ENCODE data around the gene TAS1R1.
A peak's percentile ranks its signal among the peaks of the same experiment; 100 is the strongest.
"Not testable (repeated sequence)": the region's sequence is repeated elsewhere in the genome, so short reads cannot be mapped to it uniquely, and the experiment has no call there.

Gene TAS1R1

DNA sequence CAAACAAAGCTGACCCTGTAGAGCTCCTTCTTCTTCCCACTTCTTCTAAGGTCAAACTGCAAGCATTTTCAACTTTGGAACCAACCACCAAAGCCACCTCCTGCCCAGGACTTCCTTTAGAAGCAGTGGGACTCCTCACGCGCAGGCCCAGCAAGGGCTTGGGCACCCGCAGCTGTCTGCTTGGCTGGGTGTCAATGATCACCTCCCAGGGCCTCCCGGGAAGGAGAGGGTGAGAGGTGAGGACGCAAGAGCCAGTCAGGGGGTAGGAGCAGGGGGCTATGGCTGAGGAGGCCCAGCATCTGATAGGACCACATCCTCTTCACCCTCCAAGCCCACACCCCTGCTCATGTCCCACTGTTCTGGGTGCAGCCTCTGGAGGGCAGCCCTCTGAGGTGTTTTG is 37.3 kb downstream of the TAS1R1 start:
- no peak for DNase-seq

DNA sequence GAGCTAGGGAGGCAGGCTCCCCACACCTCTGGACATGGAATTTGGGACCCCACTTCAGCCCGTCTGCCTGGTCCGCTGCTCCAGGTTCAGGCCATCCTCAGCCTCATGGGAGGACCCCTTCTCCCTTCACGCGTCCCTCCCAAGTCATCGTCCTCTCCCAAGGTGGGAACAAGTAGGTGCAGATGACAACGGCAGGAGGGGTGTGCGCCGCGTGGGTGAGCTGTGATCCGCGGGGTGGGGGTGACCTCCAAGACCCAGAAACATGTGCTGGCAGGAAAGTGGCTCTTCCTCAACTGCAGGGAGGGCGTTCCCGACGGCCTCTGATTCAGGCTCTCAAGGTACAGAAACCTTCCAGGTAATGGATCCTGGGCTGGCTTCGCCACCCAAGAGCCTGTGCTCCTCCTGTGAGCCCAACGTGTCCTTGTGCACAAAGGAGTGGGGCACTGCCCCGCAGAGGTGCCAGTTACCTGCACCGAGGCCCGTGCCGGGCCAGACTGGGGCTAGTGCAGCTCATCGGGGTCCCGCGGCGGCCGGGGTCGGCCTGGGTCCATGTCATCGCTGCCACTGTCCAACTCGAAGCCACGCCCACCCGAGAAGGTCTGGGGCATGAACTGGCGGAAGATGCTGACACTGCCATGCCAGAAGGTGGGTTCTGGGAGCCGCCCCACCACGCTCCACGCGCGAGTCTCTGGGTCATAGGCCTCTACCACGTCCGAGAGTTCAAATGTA is 37.9 kb downstream of the TAS1R1 start:
- DNase-seq, result no peak

- no peak for DNase-seq
Observed at GRCh38 chr1:6593810-6594209, 38.7 kb downstream of the TAS1R1 start.

DNA sequence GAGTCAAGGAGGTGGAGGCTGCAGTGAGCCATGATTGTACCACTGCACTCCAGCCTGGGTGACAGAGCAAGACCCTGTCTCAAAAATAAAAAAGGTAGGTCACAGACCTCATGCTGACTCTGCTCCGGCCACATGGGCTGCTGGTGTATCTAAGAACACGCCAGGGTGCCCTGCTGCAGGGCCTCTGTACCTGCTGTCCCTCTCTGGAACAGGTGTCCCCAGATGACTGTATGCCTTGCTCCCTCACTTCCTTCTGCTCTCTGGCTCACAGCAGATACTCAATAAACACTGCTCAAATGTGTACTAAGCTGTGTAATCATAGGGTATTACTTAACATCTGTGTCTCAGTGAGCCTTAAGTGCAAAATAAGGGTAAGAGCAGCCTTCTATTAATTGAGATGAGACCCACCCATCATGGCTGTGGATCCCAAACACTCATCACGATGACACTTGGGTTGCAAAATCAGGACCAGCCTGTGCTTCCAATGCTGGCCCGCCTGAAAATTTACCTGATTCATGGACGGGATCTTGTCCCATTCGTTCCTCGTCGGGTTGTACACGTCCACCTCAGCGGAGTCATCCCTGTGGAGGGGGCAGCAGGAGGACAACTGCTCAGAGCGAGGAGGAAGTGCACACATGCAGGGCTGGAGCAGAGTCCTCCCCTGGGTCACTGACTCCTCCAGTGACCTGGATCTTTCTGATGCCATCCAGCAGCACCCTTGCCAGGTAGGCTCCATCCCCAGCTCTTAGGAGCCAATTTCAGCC is 40.1 kb downstream of the TAS1R1 start:
- no peak for DNase-seq

GRCh38 chr1:6596351-6596750 is 41.2 kb downstream of the TAS1R1 start:
- DNase-seq, result no peak

- no peak for DNase-seq
Observed at GRCh38 chr1:6596886-6597776, 42.0 kb downstream of the TAS1R1 start.

- no peak for DNase-seq
Observed at GRCh38 chr1:6597777-6598131, 42.6 kb downstream of the TAS1R1 start.

- peak; percentile 62 for DNase-seq
Observed at GRCh38 chr1:6599141-6599975, 44.3 kb downstream of the TAS1R1 start.

- DNase-seq, result not testable (repeated sequence)
Observed at GRCh38 chr1:6599991-6600390, 44.9 kb downstream of the TAS1R1 start.

DNA sequence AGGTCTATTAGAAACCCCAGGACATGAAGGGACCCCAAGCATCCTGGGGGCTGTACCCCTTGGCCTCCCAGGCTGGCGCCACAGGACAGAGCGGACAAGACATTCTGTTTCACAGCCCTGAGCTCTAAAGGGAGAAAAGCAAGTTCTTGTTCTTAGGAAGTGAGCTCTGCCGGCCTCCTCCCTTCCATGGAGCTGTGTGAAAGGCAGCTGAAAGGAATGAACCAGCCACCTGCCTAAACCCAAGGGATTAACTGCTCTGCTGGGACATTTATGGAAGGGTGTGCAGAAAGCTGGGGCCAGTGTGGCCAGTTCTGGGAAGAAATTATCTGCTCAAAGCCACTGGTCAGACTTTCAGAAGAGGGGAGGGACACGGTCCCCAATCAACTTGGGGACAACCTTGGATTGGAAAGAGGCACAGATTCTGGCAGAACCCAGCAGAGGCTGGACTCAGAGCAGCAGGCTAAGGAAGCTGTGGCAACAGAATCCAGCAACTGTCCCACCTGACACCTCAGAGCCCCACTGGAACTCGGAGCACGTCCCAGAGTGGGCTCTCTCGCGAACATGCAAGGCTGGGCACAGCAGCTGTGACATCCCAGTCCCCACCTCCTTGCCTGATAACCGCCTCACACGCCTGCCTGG is 45.4 kb downstream of the TAS1R1 start:
- DNase-seq, result no peak

- DNase-seq, result peak; percentile 79
Observed at GRCh38 chr1:6601049-6601922, 46.2 kb downstream of the TAS1R1 start.

DNA sequence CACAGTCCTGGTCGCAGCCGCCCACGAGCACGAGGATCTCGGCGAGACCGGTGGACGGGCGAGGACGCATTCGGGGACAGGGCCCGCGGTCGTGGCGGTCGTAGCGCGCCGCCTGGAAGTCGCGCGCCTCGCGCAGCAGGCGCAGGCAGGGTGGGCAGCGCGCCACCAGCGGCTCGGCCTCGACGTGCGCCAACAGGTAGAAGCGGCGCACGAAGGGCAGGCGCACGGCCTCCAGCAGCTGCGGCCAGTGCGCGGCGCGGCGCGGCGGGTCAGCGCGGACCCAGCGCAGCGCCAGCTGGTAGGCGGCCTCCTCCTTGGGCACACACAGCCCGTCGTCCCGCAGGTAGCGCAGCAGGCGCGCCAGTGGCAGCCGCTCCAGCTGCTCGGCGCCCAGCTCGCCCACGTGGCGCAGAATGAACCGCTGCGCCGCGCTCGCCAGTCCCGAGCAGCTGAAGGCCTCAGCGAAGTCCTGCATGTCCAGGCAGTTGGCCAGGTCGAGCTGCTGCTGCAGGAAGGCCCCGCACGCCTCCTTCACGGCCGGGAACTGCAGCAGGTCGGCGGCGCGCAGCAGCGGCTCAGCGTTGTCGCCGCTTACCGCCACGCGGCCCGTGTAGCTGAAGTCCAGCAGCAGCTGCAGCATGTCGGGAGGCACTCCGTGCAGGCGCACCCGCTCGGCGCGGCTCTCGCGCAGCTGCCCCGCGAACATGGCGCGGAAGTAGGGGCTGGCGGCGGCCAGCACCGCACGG is 47.0 kb downstream of the TAS1R1 start:
- no peak for DNase-seq

DNA sequence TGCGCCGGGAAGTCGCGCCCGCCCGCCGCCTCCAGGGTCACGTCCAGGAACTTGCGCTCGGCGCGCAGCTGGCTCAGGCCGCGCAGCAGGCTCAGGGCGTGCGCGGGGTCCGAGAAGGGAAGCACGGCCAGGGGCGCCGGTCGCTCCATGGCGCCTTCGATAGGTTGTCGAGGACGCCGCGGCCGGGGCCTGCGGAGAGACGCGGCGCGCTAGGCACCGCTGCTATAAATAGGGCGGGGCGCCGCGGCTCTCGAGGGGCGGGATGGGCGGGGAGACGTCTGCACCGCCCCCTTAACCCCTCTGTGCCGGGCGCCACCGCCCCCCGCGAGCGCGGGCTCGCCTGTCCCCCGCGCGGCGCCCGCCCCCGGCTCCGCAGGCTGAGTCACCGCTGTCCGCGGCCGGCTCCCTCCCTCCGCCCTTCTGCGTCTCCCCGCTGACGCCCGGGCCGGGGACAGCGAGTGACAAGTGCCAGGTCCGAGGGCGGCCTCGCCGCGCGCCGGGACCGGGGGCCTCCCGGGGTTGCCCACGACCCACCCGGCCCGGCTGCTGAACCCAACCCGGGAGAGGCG is 47.6 kb downstream of the TAS1R1 start, which contains the start of gene KLHL21:
Gene KLHL21 (minus strand): TSS at position 201 of the 569 bp plus-strand sequence. CDS start 52 bp downstream, at position 149.
- DNase-seq, result peak; percentile 86

DNA sequence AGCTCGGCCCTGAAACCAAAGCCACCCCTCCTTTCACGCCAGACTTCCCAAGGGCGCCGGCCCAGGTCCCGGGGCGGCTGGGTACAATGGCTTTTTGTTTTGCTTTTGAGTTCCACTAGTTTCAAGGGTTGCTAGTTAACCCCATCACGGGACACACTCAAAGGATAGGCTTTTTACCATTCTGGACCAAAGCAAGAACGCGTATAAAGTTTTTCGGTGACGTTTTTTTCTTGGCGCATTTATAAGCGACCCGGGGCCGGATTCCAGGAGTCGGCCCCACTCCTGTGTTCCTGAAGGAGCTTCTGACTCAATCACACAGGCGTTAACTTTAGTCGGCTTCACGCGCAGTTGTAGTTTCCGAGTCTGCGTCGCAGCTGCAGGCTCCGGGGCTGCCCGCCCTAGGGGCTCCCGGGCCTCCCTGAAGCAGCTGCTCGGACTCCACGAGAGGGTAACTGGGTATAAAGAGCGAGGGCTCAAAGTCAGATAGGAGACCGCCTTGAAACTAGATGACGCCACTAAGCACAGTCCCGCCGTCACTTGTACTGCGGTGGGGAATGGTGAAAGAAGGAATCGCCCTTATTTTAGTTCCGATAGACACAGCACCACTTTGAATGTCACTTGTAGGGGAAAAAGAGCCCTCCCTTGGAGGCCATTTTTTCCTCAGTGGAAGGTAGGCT is 48.3 kb downstream of the TAS1R1 start:
- peak; percentile 70 for DNase-seq

DNA sequence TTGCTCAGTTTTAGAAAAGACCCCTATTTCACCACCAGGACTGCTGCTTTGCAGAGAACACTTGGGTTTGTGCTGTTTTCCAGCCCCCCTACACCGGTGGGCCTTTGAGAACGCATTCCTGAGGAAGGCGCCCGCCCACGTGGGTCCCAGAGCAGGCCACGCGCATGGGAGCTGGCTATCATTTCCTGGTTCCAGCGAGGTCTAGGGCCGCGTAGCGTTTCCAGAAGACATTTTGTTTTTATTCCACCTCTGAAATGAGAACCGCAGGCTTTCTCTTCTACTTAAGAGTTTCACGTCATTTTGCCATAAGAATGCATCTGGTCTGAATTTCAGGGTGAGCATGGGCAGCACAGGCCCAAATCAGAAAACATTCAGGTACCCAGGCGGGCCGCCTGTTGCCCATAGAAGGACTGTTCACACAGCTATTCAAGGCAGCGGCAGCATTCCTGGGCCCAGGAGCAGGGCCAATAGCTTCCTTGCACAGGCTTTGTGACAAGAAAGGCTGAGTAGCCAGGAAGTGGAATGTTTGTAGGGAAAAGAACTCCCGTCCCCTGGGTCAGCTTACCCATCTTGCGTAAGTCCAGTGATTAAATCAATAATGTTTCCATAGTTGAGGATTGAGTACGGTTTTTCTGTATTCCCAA is 48.9 kb downstream of the TAS1R1 start:
- DNase-seq, result no peak

DNA sequence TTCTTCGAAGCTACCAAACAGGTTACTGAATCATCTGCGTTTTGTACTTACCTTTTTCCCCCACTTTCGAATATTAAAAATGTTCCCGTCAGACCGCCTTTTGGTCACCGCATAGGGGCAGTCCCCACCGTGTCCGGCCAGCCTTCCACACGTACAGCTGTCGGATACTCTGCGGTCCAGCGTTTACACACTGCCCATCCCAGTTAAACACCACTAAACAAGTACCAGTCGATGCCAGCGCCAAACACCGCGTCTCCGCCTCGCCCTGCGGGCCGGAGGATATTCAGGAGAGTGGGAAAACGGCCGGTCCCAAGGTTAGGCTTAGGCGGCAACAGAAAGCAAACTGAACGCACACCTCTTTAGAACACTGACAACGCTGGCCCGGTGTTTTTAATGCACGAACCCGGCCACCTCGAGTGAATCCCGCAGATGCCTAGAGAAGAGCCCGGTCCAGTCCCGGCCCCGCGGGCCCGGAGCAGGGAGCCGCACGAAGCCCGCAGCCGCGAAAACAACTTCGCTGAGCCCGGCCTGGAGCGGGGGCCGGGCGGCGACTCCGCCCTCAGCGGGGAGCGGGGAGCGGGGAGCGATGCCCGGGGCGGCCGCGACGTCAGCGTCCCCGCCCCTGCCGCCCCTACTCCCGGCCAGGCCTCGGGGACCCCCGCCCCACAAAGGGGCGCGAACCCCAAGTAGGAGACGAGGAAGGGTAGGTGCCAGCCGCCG is 57.7 kb downstream of the TAS1R1 start:
- peak; percentile 9 for DNase-seq

- peak; percentile 99 for DNase-seq
Observed at GRCh38 chr1:6613361-6614018, 58.4 kb downstream of the TAS1R1 start, which contains the start of gene PHF13. Gene PHF13, plus strand, starts transcription at chr1:6613731. Its CDS starts 336 bp downstream, at chr1:6614067.

Measured in CD4-positive, alpha-beta T cell treated with Interleukin-21 for 1 hour (primary cell).